ENCODE results near the gene ZNF816. TPM values are rescaled to one million over a fixed set of nuclear protein-coding genes. Genes with fewer than 3 reads are reported as not detected.

The ZNF816 gene
- total and polyA plus RNA-seq, 4 donors = 2.9 to 20.9 (median 7.0) TPM

DNA sequence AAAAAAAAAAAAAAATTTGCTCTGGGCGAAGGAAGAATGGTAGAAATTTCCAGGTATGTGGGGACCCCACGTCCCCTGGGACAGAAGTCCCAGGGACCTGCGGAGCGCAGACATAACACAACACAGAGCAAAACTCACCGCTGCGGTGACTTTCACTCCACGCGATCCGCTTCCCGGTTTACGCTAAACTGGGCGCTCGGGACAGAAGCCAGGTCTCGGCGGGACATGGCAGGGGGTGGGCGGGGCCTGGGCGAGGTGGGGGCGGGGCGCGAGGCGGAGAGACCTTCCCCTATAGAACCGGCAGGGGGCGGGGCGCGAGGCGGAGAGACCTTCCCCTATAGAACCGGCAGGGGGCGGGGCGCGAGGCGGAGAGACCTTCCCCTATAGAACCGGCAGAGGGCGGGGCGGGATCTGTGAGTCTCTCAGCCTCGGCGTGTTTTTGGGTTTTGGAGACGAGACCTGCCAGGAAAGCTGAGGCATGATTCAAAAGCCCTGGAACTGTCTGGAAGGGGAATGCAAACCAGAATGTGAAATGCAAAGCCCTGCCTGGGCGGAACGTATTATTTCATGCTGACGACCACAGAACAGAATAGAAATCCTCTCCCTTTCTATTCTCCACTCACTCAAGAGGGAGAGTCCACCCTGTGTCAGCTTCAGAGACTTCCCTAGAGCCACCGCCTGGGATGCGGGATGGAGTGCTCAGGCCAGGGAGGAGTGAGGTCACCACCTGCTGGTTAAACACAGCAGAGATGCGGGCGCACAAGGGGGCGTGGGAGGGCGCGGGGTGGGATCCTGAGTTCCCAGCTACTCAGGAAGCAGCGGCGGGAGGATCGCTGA is 30.9 kb upstream of the ZNF816 start:
- peak; percentile 86 for ATAC-seq (ENCODE audit: insufficient read depth, low FRiP score)
- peak overlapping the region in 1 of 2 donors; percentile 86 for H3K9ac ChIP-seq (ENCODE audit: insufficient read depth in 1 of 2, low read length in 2 of 2)

DNA sequence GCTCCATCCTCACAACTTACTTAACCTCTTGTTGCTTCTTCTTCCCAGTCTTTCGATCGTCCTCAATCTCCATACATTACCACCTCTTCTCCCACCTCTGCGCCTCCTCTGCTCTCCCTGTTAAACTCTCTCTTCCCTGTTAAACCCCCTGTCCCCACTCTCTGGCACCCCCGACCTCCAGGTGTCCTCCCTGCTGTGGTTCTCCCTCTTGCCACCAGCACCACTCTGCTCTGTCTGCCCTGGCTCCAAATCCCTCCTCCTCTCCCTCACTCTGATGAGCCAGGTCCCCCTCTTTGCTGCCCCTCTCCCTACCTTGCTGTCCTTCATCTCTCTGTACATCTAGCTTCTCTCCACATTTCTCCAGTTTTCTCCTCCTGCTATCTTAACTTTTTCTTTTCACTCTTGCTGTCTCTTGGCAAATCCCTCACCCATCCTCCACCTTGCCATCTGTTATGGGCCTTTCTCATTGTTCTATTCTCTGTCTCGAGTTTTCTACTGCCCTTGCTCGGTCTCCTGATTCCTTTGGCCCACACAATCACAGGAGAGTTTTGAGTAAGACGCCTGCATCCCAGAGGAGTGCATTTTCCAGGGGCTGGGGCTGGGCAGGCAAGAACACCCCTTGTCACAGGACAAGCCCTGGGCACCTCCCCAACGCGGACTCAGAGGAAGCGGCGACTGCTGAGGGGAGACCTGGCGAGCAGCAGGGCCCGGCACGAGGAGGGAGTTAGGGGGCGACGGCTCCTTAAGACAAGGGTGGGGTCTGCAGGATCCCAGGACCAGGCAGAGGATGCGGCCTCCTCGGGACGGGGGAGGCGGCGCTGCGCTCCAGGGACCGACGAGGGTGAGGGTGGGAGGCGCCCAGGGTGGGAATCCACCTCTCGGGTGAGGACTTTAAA is 29.7 kb upstream of the ZNF816 start:
- Histone ChIP-seq H3K36me3 (ENCODE audit: control insufficient read depth in 4 of 4, insufficient read depth in 4 of 4, low read length in 4 of 4) (peaks cover 0 to 4% (median 0%) of the 10 kb centered on the region in 4 donors), H3K27ac (ENCODE audit: low read depth in 1 of 2, low read length in 1 of 2) (peak overlapping the region; percentile 4 to 68), H3K27me3 (ENCODE audit: control insufficient read depth in 3 of 3, insufficient read depth in 3 of 3, low read length in 2 of 3) (no peaks in the 10 kb centered on the region), H3K9ac (ENCODE audit: insufficient read depth in 1 of 2, low read length in 2 of 2) (peak overlapping the region; percentile 5 to 42), H3K9me3 (ENCODE audit: control insufficient read depth in 4 of 4, insufficient read depth in 3 of 4, low read length in 3 of 4) (peaks cover 0 to 3% (median 0%) of the 10 kb centered on the region in 4 donors), H3K4me3 (peak overlapping the region; percentile 22), H3K4me1 (ENCODE audit: control insufficient read depth in 5 of 5, insufficient read depth in 5 of 5, low read length in 5 of 5) (peaks cover 0 to 11% (median 0%) of the 10 kb centered on the region in 5 donors)
- DNase-seq = peak; percentile 18 to 43 (median 25)
- no peak for ATAC-seq (ENCODE audit: insufficient read depth, low FRiP score)
- WGBS, 2 donors = 20 to 22% methylated on average over 26 of the region's 26 CpGs
- TF ChIP-seq, protein P1, sequence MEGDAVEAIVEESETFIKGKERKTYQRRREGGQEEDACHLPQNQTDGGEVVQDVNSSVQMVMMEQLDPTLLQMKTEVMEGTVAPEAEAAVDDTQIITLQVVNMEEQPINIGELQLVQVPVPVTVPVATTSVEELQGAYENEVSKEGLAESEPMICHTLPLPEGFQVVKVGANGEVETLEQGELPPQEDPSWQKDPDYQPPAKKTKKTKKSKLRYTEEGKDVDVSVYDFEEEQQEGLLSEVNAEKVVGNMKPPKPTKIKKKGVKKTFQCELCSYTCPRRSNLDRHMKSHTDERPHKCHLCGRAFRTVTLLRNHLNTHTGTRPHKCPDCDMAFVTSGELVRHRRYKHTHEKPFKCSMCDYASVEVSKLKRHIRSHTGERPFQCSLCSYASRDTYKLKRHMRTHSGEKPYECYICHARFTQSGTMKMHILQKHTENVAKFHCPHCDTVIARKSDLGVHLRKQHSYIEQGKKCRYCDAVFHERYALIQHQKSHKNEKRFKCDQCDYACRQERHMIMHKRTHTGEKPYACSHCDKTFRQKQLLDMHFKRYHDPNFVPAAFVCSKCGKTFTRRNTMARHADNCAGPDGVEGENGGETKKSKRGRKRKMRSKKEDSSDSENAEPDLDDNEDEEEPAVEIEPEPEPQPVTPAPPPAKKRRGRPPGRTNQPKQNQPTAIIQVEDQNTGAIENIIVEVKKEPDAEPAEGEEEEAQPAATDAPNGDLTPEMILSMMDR (IDR thresholded peaks at IDR 0.05; ENCODE audit: control extremely low read depth, extremely low read depth) = no peak

More for the DNA sequence above, 30.9 kb upstream of the ZNF816 start:
- TF ChIP-seq, protein P1 (IDR thresholded peaks at IDR 0.05; ENCODE audit: control extremely low read depth, extremely low read depth) = no peak
- DNase-seq = peak; percentile 85 to 90 (median 89)
- Histone ChIP-seq H3K36me3 (ENCODE audit: control insufficient read depth in 4 of 4, insufficient read depth in 4 of 4, low read length in 4 of 4) (no peaks in the 10 kb centered on the region), H3K4me1 (ENCODE audit: control insufficient read depth in 5 of 5, insufficient read depth in 5 of 5, low read length in 5 of 5) (peaks cover 0 to 11% (median 0%) of the 10 kb centered on the region in 5 donors), H3K27ac (ENCODE audit: low read depth in 1 of 2, low read length in 1 of 2) (peak overlapping the region; percentile 65 to 68), H3K4me3 (peak overlapping the region; percentile 45), H3K27me3 (ENCODE audit: control insufficient read depth in 3 of 3, insufficient read depth in 3 of 3, low read length in 2 of 3) (no peaks in the 10 kb centered on the region), H3K9me3 (ENCODE audit: control insufficient read depth in 4 of 4, insufficient read depth in 3 of 4, low read length in 3 of 4) (peaks cover 0 to 3% (median 0%) of the 10 kb centered on the region in 4 donors)
- 1 to 2% methylated on average over 48 to 50 of the region's 50 CpGs for WGBS, 2 donors

DNA sequence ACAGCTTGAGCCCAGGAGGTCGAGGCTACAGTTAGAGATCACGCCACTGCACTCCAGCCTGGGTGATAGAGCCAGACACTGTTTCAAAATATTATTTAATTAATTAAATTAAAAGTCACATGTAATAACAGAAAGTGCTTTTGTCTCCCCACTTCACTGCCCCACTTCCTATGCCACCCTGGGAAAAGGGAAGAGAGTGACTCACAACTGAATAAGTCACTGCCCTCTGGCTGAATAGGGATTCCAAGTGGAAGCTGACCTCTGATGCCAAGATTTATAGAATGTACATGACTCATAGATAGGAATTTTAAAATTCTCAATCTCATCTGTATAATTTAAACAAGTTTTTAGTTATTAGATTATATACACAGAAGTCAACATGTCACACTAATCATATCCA is 28.8 kb upstream of the ZNF816 start:
- TF ChIP-seq, protein P1 (IDR thresholded peaks at IDR 0.05; ENCODE audit: control extremely low read depth, extremely low read depth) = no peak
- Histone ChIP-seq H3K36me3 (ENCODE audit: control insufficient read depth in 4 of 4, insufficient read depth in 4 of 4, low read length in 4 of 4) (peaks cover 0 to 4% (median 2%) of the 10 kb centered on the region in 4 donors), H3K9ac (ENCODE audit: insufficient read depth in 1 of 2, low read length in 2 of 2) (no peak overlapping the region), H3K27me3 (ENCODE audit: control insufficient read depth in 3 of 3, insufficient read depth in 3 of 3, low read length in 2 of 3) (no peaks in the 10 kb centered on the region), H3K9me3 (ENCODE audit: control insufficient read depth in 4 of 4, insufficient read depth in 3 of 4, low read length in 3 of 4) (peaks cover 0 to 5% (median 0%) of the 10 kb centered on the region in 4 donors), H3K4me1 (ENCODE audit: control insufficient read depth in 5 of 5, insufficient read depth in 5 of 5, low read length in 5 of 5) (peaks cover 0 to 11% (median 0%) of the 10 kb centered on the region in 5 donors), H3K27ac (ENCODE audit: low read depth in 1 of 2, low read length in 1 of 2) (no peak overlapping the region), H3K4me3 (no peak overlapping the region)
- DNase-seq (no peak), ATAC-seq (ENCODE audit: insufficient read depth, low FRiP score) (no peak)
- WGBS, 2 donors = 66 to 90% methylated on average over 2 of the region's 2 CpGs

All from lung (tissue), 12 donors.